22Rv1 (cell line): ENCODE data around the gene DCAF7.

ENCODE experiments used
- CTCF ChIP-seq: fragments of 450-650 bp; IDR thresholded peaks from 2 replicates; pipeline ENCODE4 v1.5.1; 2017; ENCODE audit warnings: mild to moderate bottlenecking
- ZFX ChIP-seq: fragments of 450-650 bp; IDR thresholded peaks from 2 replicates; pipeline ENCODE4 v1.6.1; 2017; ENCODE audit warnings: antibody characterized with exemption, borderline replicate concordance

DNA sequence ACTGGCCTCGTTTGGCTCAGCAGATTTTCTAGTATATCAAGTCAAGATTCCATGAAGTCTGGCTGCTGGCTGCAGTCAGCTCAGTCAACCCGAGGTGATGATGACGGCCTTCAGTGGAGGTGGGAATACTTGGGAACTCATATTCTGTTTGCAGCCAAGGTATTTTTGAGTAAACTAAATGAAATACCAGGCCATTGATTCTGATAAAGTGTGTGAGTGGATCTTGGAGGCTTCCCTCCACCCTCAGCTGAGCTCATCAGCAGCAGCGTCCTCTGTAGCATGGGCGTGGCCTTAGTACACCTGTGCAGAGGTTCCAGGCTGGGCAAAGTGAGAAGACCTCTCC, 28.5 kb downstream of the DCAF7 start:
- TF ChIP-seq CTCF (no peak), ZFX (no peak)
